Gastroesophageal sphincter (tissue), 3 donors: ENCODE results near the gene ETV6.

ENCODE experiments used
- CTCF ChIP-seq, 4 experiments: fragments of 200-600 bp in 2 of 4; fragments of 450-650 bp in 2 of 4; sonication (generic) in 1 of 4; IDR thresholded peaks; one replicate each; pipeline ENCODE4 v1.5.1; 2017 to 2019; ENCODE audit warnings: antibody characterized with exemption in 4 of 4, mild to moderate bottlenecking in 2 of 4, moderate library complexity in 2 of 4
- POLR2A ChIP-seq, 2 donors: fragments of 450-650 bp; IDR thresholded peaks; one replicate each; pipeline ENCODE4 v1.6.1; 2017; ENCODE audit warnings: antibody characterized with exemption in 2 of 2, mild to moderate bottlenecking in 2 of 2, moderate library complexity in 1 of 2
- POLR2AphosphoS5 ChIP-seq: sonication (generic); formaldehyde crosslinking; IDR thresholded peaks from one replicate; pipeline ENCODE4 v1.6.1; 2017; ENCODE audit warnings: antibody characterized with exemption

DNA sequence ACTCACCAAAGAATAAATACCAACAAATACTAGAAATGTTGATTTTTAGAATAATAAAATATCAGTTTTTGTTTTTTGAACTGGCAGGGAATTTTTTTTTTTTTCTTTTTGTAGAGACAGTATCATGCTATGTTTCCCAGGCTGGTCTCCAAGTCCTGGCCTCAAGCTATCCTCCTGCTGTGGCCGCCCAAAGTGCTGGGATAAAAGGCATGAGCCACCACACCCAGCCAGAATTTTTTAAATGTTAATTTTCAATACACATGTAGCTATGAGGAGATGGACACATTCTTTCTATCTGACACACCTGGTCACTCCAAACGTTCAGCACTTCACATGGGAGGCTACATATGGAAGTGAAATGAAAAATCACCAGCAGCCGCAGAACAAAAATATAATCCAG lies 126.8 kb downstream of the ETV6 start:
- TF ChIP-seq CTCF (IDR thresholded peaks at IDR 0.05), result no peak
- TF ChIP-seq POLR2AphosphoS5, result no peak
- TF ChIP-seq POLR2A (IDR thresholded peaks at IDR 0.05), result no peak
